ENCODE measurements around the gene TRIM13. TPM values are rescaled to one million over a fixed set of nuclear protein-coding genes. Genes with fewer than 3 reads are reported as not detected.

TRIM13 gene
- total RNA-seq, 8 experiments from 2014 or later, result 16.3 to 40.2 (median 26.8) TPM

- H3K27ac ChIP-seq, result no peak overlapping the region
- WGBS, 10 experiments, result 90 to 100% (median 100%) methylated on average over 1 to 3 of the region's 7 CpGs; no CpG with 5 or more reads in 2 of the 10 experiments
These were observed 9.7 kb downstream of the TRIM13 start for GRCh38 chr13:50006426-50007135.

GRCh38 chr13:50011461-50011860 lies 14.6 kb downstream of the TRIM13 start:
- WGBS, 10 experiments, result 89 to 100% (median 100%) methylated on average over 1 of the region's 1 CpG; no CpG with 5 or more reads in 5 of the 10 experiments
- ATAC-seq (replicated peaks in 6 of 8), result no peak
- no peak overlapping the region for H3K27ac ChIP-seq
- no peak overlapping the region for H3K4me3 ChIP-seq
- H3K4me1 ChIP-seq (replicated peaks in 1 of 2), result no peaks in the 10 kb centered on the region
- in situ Hi-C loops (cut with MboI; ENCODE audit: low pct_unique_long_range_greater_than_20kb in 2 of 9, low sequenced_read_pairs in 9 of 9, unreplicated experiment in 9 of 9), result no loop called here

More at GRCh38 chr13:50006426-50007135, 9.7 kb downstream of the TRIM13 start:
- H3K4me3 ChIP-seq, result no peak overlapping the region
- no peaks in the 10 kb centered on the region for H3K4me1 ChIP-seq (replicated peaks in 1 of 2)
- in situ Hi-C loops (cut with MboI; ENCODE audit: low pct_unique_long_range_greater_than_20kb in 2 of 9, low sequenced_read_pairs in 9 of 9, unreplicated experiment in 9 of 9), result no loop called here
- ATAC-seq (replicated peaks in 6 of 8), result no peak

GRCh38 chr13:50012396-50013169 lies 15.7 kb downstream of the TRIM13 start:
- H3K27ac ChIP-seq, result no peak overlapping the region
- no peaks in the 10 kb centered on the region for H3K4me1 ChIP-seq (replicated peaks in 1 of 2)
- ATAC-seq (replicated peaks in 6 of 8), result no peak
- 90 to 100% (median 97%) methylated on average over 1 to 6 of the region's 6 CpGs for WGBS, 10 experiments
- in situ Hi-C loops (cut with MboI; ENCODE audit: low pct_unique_long_range_greater_than_20kb in 2 of 9, low sequenced_read_pairs in 9 of 9, unreplicated experiment in 9 of 9), result no loop called here
- no peak overlapping the region for H3K4me3 ChIP-seq

- in situ Hi-C loops (cut with MboI; ENCODE audit: low pct_unique_long_range_greater_than_20kb in 2 of 9, low sequenced_read_pairs in 9 of 9, unreplicated experiment in 9 of 9), result no loop called here
- Histone ChIP-seq H3K4me1 (replicated peaks in 1 of 2) (no peaks in the 10 kb centered on the region), H3K27ac (no peak overlapping the region), H3K4me3 (no peak overlapping the region)
- WGBS, 10 experiments, result 88 to 100% (median 100%) methylated on average over 1 of the region's 1 CpG; no CpG with 5 or more reads in 5 of the 10 experiments
- no peak for ATAC-seq (replicated peaks in 6 of 8)
These were observed 17.5 kb downstream of the TRIM13 start for GRCh38 chr13:50014386-50014785.

GRCh38 chr13:50015258-50015657 lies 18.4 kb downstream of the TRIM13 start, which contains the start of gene KCNRG:
TSS of gene KCNRG (plus strand) at chr13:50015444. CDS start at chr13:50015494, 50 bp downstream.
- in situ Hi-C loops (cut with MboI; ENCODE audit: low pct_unique_long_range_greater_than_20kb in 2 of 9, low sequenced_read_pairs in 9 of 9, unreplicated experiment in 9 of 9), result no loop called here
- 57 to 100% (median 88%) methylated on average over 1 to 5 of the region's 5 CpGs; no CpG with 5 or more reads in 2 of the 10 experiments for whole genome bisulfite sequencing, 10 experiments
- Histone ChIP-seq H3K4me3 (no peak within 1 kb of the TSS), H3K4me1 (replicated peaks in 1 of 2) (no peaks in the 10 kb centered on the region), H3K27ac (no peak within 1 kb of the TSS)
- peak in 4 of 8 experiments; percentile 38 to 74 (median 64) for ATAC-seq (replicated peaks in 6 of 8)

GRCh38 chr13:50015750-50016149 lies 18.9 kb downstream of the TRIM13 start:
- 50 to 100% (median 72%) methylated on average over 1 to 4 of the region's 4 CpGs for WGBS, 10 experiments
- no peak overlapping the region for H3K4me3 ChIP-seq
- H3K4me1 ChIP-seq (replicated peaks in 1 of 2), result no peaks in the 10 kb centered on the region
- in situ Hi-C loops (cut with MboI; ENCODE audit: low pct_unique_long_range_greater_than_20kb in 2 of 9, low sequenced_read_pairs in 9 of 9, unreplicated experiment in 9 of 9), result no loop called here
- H3K27ac ChIP-seq, result no peak overlapping the region
- ATAC-seq (replicated peaks in 6 of 8), result no peak

- no peaks in the 10 kb centered on the region for H3K4me1 ChIP-seq (replicated peaks in 1 of 2)
- WGBS, 10 experiments, result 53 to 86% (median 80%) methylated on average over 1 to 2 of the region's 2 CpGs; no CpG with 5 or more reads in 1 of the 10 experiments
- no peak for ATAC-seq (replicated peaks in 6 of 8)
- no peak overlapping the region for H3K4me3 ChIP-seq
- no peak overlapping the region for H3K27ac ChIP-seq
- in situ Hi-C loops (cut with MboI; ENCODE audit: low pct_unique_long_range_greater_than_20kb in 2 of 9, low sequenced_read_pairs in 9 of 9, unreplicated experiment in 9 of 9), result no loop called here
These were observed 19.6 kb downstream of the TRIM13 start for GRCh38 chr13:50016444-50016843.

- no peak for ATAC-seq (replicated peaks in 6 of 8)
- no peaks in the 10 kb centered on the region for H3K4me1 ChIP-seq (replicated peaks in 1 of 2)
- no peak overlapping the region for H3K27ac ChIP-seq
- no peak overlapping the region for H3K4me3 ChIP-seq
- in situ Hi-C loops (cut with MboI; ENCODE audit: low pct_unique_long_range_greater_than_20kb in 2 of 9, low sequenced_read_pairs in 9 of 9, unreplicated experiment in 9 of 9), result no loop called here
These were observed 21.0 kb downstream of the TRIM13 start for GRCh38 chr13:50017819-50018218.

- H3K4me3 ChIP-seq, result no peak overlapping the region
- H3K4me1 ChIP-seq (replicated peaks in 1 of 2), result peaks cover 5 to 6% of the 10 kb centered on the region in 2 donors
- H3K27ac ChIP-seq, result no peak overlapping the region
- no peak for ATAC-seq (replicated peaks in 6 of 8)
- in situ Hi-C loops (cut with MboI; ENCODE audit: low pct_unique_long_range_greater_than_20kb in 2 of 9, low sequenced_read_pairs in 9 of 9, unreplicated experiment in 9 of 9), result no loop called here
- 0 to 100% (median 88%) methylated on average over 1 of the region's 1 CpG for WGBS, 10 experiments
These were observed 28.6 kb downstream of the TRIM13 start for GRCh38 chr13:50025436-50025835.

- in situ Hi-C loops (cut with MboI; ENCODE audit: low pct_unique_long_range_greater_than_20kb in 2 of 9, low sequenced_read_pairs in 9 of 9, unreplicated experiment in 9 of 9), result no loop called here
- H3K27ac ChIP-seq, result no peak overlapping the region
- no peak overlapping the region for H3K4me3 ChIP-seq
- H3K4me1 ChIP-seq (replicated peaks in 1 of 2), result peaks cover 6 to 7% of the 10 kb centered on the region in 2 donors
- 58 to 100% (median 100%) methylated on average over 1 to 2 of the region's 2 CpGs; no CpG with 5 or more reads in 3 of the 10 experiments for WGBS, 10 experiments
- no peak for ATAC-seq (replicated peaks in 6 of 8)
These were observed 30.1 kb downstream of the TRIM13 start for GRCh38 chr13:50026788-50027473.

- ATAC-seq (replicated peaks in 6 of 8), result peak in 3 of 8 experiments; percentile 71 to 93 (median 83)
- in situ Hi-C loops (cut with MboI; ENCODE audit: low pct_unique_long_range_greater_than_20kb in 2 of 9, low sequenced_read_pairs in 9 of 9, unreplicated experiment in 9 of 9), result no loop called here
- 40 to 100% (median 85%) methylated on average over 1 to 3 of the region's 3 CpGs; no CpG with 5 or more reads in 1 of the 10 experiments for WGBS, 10 experiments
These were observed 33.5 kb downstream of the TRIM13 start for GRCh38 chr13:50030315-50030714.

GRCh38 chr13:50033725-50034124 lies 36.9 kb downstream of the TRIM13 start:
- H3K4me3 ChIP-seq, result no peak overlapping the region

More at GRCh38 chr13:50030315-50030714, 33.5 kb downstream of the TRIM13 start:
- Histone ChIP-seq H3K4me1 (replicated peaks in 1 of 2) (peaks cover 6 to 9% of the 10 kb centered on the region in 2 donors), H3K4me3 (no peak overlapping the region), H3K27ac (no peak overlapping the region)

GRCh38 chr13:50037788-50038187 lies 40.9 kb downstream of the TRIM13 start:
- no peak for ATAC-seq (replicated peaks in 6 of 8)
- in situ Hi-C loops (cut with MboI; ENCODE audit: low pct_unique_long_range_greater_than_20kb in 2 of 9, low sequenced_read_pairs in 9 of 9, unreplicated experiment in 9 of 9), result no loop called here
- Histone ChIP-seq H3K4me3 (no peak overlapping the region), H3K4me1 (replicated peaks in 1 of 2) (no peaks in the 10 kb centered on the region), H3K27ac (no peak overlapping the region)

More at GRCh38 chr13:50033725-50034124, 36.9 kb downstream of the TRIM13 start:
- ATAC-seq (replicated peaks in 6 of 8), result peak in 1 of 8 experiments; percentile 59
- in situ Hi-C loops (cut with MboI; ENCODE audit: low pct_unique_long_range_greater_than_20kb in 2 of 9, low sequenced_read_pairs in 9 of 9, unreplicated experiment in 9 of 9), result no loop called here
- Histone ChIP-seq H3K27ac (no peak overlapping the region), H3K4me1 (replicated peaks in 1 of 2) (peaks cover 6 to 9% of the 10 kb centered on the region in 2 donors)

Data from motor neuron (in vitro differentiated cells).